Type B pancreatic cell (in vitro differentiated cells): ENCODE results near the gene NLGN3. TPM values are rescaled to one million over a fixed set of nuclear protein-coding genes. Genes with fewer than 3 reads are reported as not detected.
A peak's percentile ranks its signal among the peaks of the same experiment; 100 is the strongest.

ENCODE experiments used
- DNase-seq: peaks from one replicate; pipeline ENCODE4 v3.0.0; 2021; ENCODE audit warnings: mixed read lengths; ENCODE audit not compliant: unreplicated experiment; ENCODE audit errors: extremely low spot score
- H3K27ac Mint-ChIP-seq: 2 replicates; pipeline ENCODE4 v1.8.0; 2021; ENCODE audit warnings: mild to moderate bottlenecking, mixed read lengths
- H3K27me3 Mint-ChIP-seq: 2 replicates; pipeline ENCODE4 v1.8.0; 2021; ENCODE audit warnings: mixed read lengths
- H3K36me3 Mint-ChIP-seq: 2 replicates; pipeline ENCODE4 v1.8.0; 2021; ENCODE audit warnings: mixed read lengths
- H3K4me1 Mint-ChIP-seq: one replicate; pipeline ENCODE4 v1.8.0; 2021; ENCODE audit warnings: mixed read lengths; ENCODE audit not compliant: unreplicated experiment
- H3K4me3 Mint-ChIP-seq: 2 replicates; pipeline ENCODE4 v1.8.0; 2021; ENCODE audit warnings: mild to moderate bottlenecking, mixed read lengths
- H3K9me3 Mint-ChIP-seq: 2 replicates; pipeline ENCODE4 v1.8.0; 2021; ENCODE audit warnings: mixed read lengths
- CTCF ChIP-seq: fragments of 200-600 bp; sonication (generic); conservative IDR thresholded peaks from 2 replicates; pipeline ENCODE4 v1.5.0; 2021; ENCODE audit warnings: antibody characterized with exemption, mild to moderate bottlenecking
- total RNA-seq: library from RNA; stranded (reverse); gene quantifications from 2 replicates; pipeline ENCODE4 v1.2.1, GENCODE V29; 2021; ENCODE audit warnings: low replicate concordance

NLGN3 gene
- total RNA-seq, 1 donor from 2014 or later = 17.9 TPM

GRCh38 chrX:71210816-71211215 is 66.2 kb downstream of the NLGN3 start:
- Mint-ChIP-seq H3K27ac (no peak overlapping the region), H3K4me1 (peaks cover 3% of the 10 kb centered on the region), H3K9me3 (no peaks in the 10 kb centered on the region), H3K27me3 (no peaks in the 10 kb centered on the region), H3K4me3 (no peak overlapping the region), H3K36me3 (no peaks in the 10 kb centered on the region)
- TF ChIP-seq CTCF = no peak
- DNase-seq = no peak

- Mint-ChIP-seq H3K27ac (no peak overlapping the region), H3K4me3 (no peak overlapping the region), H3K4me1 (peaks cover 3% of the 10 kb centered on the region), H3K9me3 (no peaks in the 10 kb centered on the region), H3K36me3 (no peaks in the 10 kb centered on the region), H3K27me3 (no peaks in the 10 kb centered on the region)
- DNase-seq = no peak
- no peak for TF ChIP-seq CTCF
Observed at GRCh38 chrX:71212536-71212935, 67.9 kb downstream of the NLGN3 start.

GRCh38 chrX:71214152-71214551 is 69.5 kb downstream of the NLGN3 start:
- no peaks in the 10 kb centered on the region for H3K36me3 Mint-ChIP-seq
- no peak for TF ChIP-seq CTCF
- H3K27me3 Mint-ChIP-seq = no peaks in the 10 kb centered on the region
- no peaks in the 10 kb centered on the region for H3K9me3 Mint-ChIP-seq
- no peak overlapping the region for H3K4me3 Mint-ChIP-seq
- no peak overlapping the region for H3K27ac Mint-ChIP-seq
- no peak for DNase-seq
- peaks cover 3% of the 10 kb centered on the region for H3K4me1 Mint-ChIP-seq

- no peaks in the 10 kb centered on the region for H3K9me3 Mint-ChIP-seq
- H3K4me3 Mint-ChIP-seq = peak overlapping the region; percentile 71
- H3K36me3 Mint-ChIP-seq = no peaks in the 10 kb centered on the region
- H3K4me1 Mint-ChIP-seq = peaks cover 3% of the 10 kb centered on the region
- H3K27ac Mint-ChIP-seq = peak overlapping the region; percentile 11
- DNase-seq = no peak
- H3K27me3 Mint-ChIP-seq = no peaks in the 10 kb centered on the region
- no peak for TF ChIP-seq CTCF
Observed at GRCh38 chrX:71214604-71215337, 70.1 kb downstream of the NLGN3 start.

GRCh38 chrX:71215338-71215912 is 70.8 kb downstream of the NLGN3 start:
- peak overlapping the region; percentile 71 for H3K4me3 Mint-ChIP-seq
- no peak overlapping the region for H3K27ac Mint-ChIP-seq
- DNase-seq = no peak
- H3K27me3 Mint-ChIP-seq = no peaks in the 10 kb centered on the region
- no peaks in the 10 kb centered on the region for H3K36me3 Mint-ChIP-seq
- peaks cover 3% of the 10 kb centered on the region for H3K4me1 Mint-ChIP-seq
- TF ChIP-seq CTCF = no peak
- H3K9me3 Mint-ChIP-seq = no peaks in the 10 kb centered on the region
